Activated B cell treated with CpG ODN at 0.5 μM for 24 hours (primary cell): ENCODE results near the gene CCDC159. TPM values are rescaled to one million over a fixed set of nuclear protein-coding genes. Genes with fewer than 3 reads are reported as not detected.
A peak's percentile ranks its signal among the peaks of the same experiment; 100 is the strongest.
"Not testable (repeated sequence)": the region's sequence is repeated elsewhere in the genome, so short reads cannot be mapped to it uniquely, and the experiment has no call there.

Experiments used
- ATAC-seq: fragments of 200-7000 bp; cut with Tn5 transposase; one replicate; pipeline ENCODE4 v1.10.0; 2021; ENCODE audit warnings: low read depth, mild to moderate bottlenecking, moderate library complexity
- CTCF ChIA-PET: fragments of 350-600 bp; sonication (Branson Sonifier 250); formaldehyde crosslinking; loops from one replicate; lab custom pipeline; 2021; ENCODE audit warnings: antibody characterized with exemption; lab: Charles Lee
- POLR2A ChIA-PET: fragments of 350-600 bp; sonication (Branson Sonifier 250); formaldehyde crosslinking; loops from one replicate; lab custom pipeline; 2021; ENCODE audit warnings: antibody characterized with exemption; lab: Charles Lee
- DNase-seq: peaks from one replicate; pipeline ENCODE4 v3.0.0; 2022
- H3K27ac Mint-ChIP-seq: one replicate; pipeline ENCODE4 v1.8.0; 2020; ENCODE audit warnings: mixed read lengths
- H3K27me3 Mint-ChIP-seq: one replicate; pipeline ENCODE4 v1.8.0; 2021; ENCODE audit warnings: mixed read lengths
- H3K36me3 Mint-ChIP-seq: one replicate; pipeline ENCODE4 v1.8.0; 2021; ENCODE audit warnings: low read depth, mixed read lengths
- H3K4me1 Mint-ChIP-seq: one replicate; pipeline ENCODE4 v1.8.0; 2021; ENCODE audit warnings: mixed read lengths
- H3K4me3 Mint-ChIP-seq: one replicate; pipeline ENCODE4 v1.8.0; 2020; ENCODE audit warnings: mild to moderate bottlenecking, mixed read lengths
- H3K9me3 Mint-ChIP-seq: one replicate; pipeline ENCODE4 v1.8.0; 2020; ENCODE audit warnings: mixed read lengths
- intact Hi-C: fragments of 100-400 bp; cut with micrococcal nuclease; formaldehyde crosslinking; loops from one replicate; pipeline ENCODE4 v1.15.1; 2024
- total RNA-seq: library from RNA; stranded (reverse); gene quantifications from 2 replicates; pipeline ENCODE4 v1.2.3, GENCODE V29; 2022
- TF ChIP-seq, protein P1 (sequence below): fragments of 200-600 bp; IDR thresholded peaks from one replicate; pipeline ENCODE4 v1.8.0; 2022; ENCODE audit warnings: antibody characterized with exemption, mild to moderate bottlenecking

The CCDC159 gene
- total RNA-seq, 1 donor from 2014 or later: 32.1 TPM

DNA sequence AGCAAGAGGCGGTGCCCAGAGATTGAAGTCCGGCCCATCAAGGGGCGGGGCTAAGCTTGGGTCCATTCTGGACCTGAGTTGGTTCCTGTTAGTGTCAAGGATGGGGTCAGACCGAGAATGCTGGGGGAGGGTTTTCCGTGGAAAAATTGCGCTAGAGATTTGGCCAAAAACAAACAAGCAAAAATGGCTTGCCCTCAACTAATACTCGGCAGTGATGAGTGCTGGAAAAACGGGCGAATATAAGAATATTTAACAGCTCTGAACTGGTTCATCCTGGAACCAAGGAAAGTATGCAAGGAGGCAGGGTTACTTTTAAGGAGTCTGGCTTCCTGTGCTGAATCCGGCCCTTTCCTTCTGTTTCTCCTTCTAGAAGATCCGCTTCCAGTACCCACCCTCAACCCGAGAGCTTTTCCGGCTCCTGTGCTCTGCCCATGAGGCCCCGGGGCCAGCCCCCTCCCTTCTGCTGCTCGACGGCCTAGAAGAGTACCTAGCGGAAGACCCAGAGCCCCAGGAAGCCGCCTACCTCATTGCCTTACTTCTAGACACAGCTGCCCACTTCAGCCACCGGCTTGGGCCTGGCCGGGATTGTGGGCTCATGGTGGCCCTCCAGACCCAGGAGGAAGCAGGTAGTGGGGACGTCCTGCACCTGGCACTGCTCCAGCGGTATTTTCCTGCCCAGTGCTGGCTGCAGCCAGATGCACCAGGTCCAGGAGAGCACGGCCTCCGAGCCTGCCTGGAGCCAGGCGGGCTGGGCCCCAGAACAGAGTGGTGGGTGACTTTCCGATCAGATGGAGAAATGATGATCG, 29.0 kb downstream of the CCDC159 start:
- intact Hi-C loops: loop anchor here (1.0 kb wide), 3 partner anchors 8 to 60 kb away; partner anchors contain the start of genes ODAD3 and PRKCSH
- peak; percentile 46 for DNase-seq
- Mint-ChIP-seq H3K27ac (no peak overlapping the region), H3K4me3 (no peak overlapping the region), H3K9me3 (no peaks in the 10 kb centered on the region), H3K27me3 (no peaks in the 10 kb centered on the region), H3K4me1 (peaks cover 22% of the 10 kb centered on the region), H3K36me3 (peaks cover 16% of the 10 kb centered on the region)
- TF ChIP-seq, protein P1, sequence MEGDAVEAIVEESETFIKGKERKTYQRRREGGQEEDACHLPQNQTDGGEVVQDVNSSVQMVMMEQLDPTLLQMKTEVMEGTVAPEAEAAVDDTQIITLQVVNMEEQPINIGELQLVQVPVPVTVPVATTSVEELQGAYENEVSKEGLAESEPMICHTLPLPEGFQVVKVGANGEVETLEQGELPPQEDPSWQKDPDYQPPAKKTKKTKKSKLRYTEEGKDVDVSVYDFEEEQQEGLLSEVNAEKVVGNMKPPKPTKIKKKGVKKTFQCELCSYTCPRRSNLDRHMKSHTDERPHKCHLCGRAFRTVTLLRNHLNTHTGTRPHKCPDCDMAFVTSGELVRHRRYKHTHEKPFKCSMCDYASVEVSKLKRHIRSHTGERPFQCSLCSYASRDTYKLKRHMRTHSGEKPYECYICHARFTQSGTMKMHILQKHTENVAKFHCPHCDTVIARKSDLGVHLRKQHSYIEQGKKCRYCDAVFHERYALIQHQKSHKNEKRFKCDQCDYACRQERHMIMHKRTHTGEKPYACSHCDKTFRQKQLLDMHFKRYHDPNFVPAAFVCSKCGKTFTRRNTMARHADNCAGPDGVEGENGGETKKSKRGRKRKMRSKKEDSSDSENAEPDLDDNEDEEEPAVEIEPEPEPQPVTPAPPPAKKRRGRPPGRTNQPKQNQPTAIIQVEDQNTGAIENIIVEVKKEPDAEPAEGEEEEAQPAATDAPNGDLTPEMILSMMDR: no peak
- ChIA-PET POLR2A (interaction anchor here (0.5 to 3.5 kb wide), 39 partner anchors 8 to 1582 kb away, joined by 3 to 65 read pairs (median 4); partner anchors contain the start of genes CCDC159, ECSIT, ELAVL3 and EPOR), CTCF (interaction anchor here (0.6 to 2.9 kb wide), 7 partner anchors 8 to 184 kb away, joined by 3 to 16 read pairs (median 4); partner anchors contain the start of genes CCDC159, ECSIT, ELOF1 and EPOR)
- ATAC-seq: peak; percentile 23

DNA sequence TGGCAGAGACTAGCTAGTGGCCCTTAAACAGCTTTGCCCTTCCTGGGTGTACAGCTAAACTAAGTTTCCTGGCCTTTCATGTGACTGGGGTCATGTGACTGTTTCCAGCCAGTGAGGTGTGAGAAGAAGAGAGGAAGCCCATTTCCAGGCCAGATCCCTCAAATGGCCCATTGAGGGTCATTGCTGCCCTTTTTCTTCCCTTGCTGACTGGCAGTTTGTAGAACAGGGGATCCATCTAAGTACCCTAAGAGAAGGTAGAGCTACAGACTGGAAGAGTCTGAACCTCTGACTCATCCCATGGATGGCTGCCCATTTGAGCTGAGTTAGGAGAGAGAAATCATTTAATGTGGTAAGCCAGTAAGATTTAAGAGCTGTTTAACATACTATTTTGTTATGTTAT, 30.9 kb downstream of the CCDC159 start:
- H3K36me3 Mint-ChIP-seq: peaks cover 8% of the 10 kb centered on the region
- CTCF ChIA-PET: interaction anchor here (0.6 to 1.6 kb wide), 4 partner anchors 106 to 812 kb away, joined by 3 to 8 read pairs (median 3); no protein-coding TSS in a partner anchor
- no peaks in the 10 kb centered on the region for H3K27me3 Mint-ChIP-seq
- no peak for DNase-seq
- H3K27ac Mint-ChIP-seq: peak overlapping the region; percentile 72
- H3K4me1 Mint-ChIP-seq: peaks cover 37% of the 10 kb centered on the region
- no peaks in the 10 kb centered on the region for H3K9me3 Mint-ChIP-seq
- ATAC-seq: no peak
- intact Hi-C loops: loop anchor here (1.0 kb wide), 1 partner anchor 22 kb away; the partner anchor contains the start of gene PLPPR2
- TF ChIP-seq, protein P1: no peak
- peak overlapping the region; percentile 54 for H3K4me3 Mint-ChIP-seq
- POLR2A ChIA-PET: interaction anchor here (0.7 to 3.5 kb wide), 5 partner anchors 31 to 1390 kb away, joined by 3 to 35 read pairs (median 3); partner anchors contain the start of genes CCDC159, ODAD3, PRKCSH and TMEM205

DNA sequence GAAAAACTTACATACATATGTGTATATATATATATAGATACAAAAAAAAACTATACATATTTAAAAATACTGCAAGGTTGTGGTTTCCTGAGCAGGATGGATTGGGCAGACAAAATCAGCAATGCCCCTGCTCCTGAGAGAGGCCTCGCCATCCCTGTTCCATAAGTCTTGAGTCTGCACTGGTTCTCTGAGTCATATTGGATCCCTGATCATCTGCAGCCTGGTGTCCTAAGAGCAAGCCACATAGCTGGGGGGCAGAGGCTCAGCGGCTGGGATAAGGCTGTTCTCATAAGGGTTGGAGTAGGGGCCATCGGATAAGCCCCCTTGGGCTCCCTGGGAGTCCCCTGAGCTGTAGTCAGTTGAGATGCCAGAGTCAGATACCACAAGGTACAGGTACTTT, 31.4 kb downstream of the CCDC159 start:
- intact Hi-C loops: loop anchor here (1.0 kb wide), 1 partner anchor 22 kb away; the partner anchor contains the start of gene PLPPR2
- Mint-ChIP-seq H3K36me3 (peaks cover 8% of the 10 kb centered on the region), H3K27ac (no peak overlapping the region), H3K9me3 (no peaks in the 10 kb centered on the region), H3K27me3 (no peaks in the 10 kb centered on the region), H3K4me3 (no peak overlapping the region), H3K4me1 (peaks cover 40% of the 10 kb centered on the region)
- CTCF ChIA-PET: interaction anchor here (1.4 to 1.6 kb wide), 2 partner anchors 105 to 134 kb away, joined by 3 to 8 read pairs; no protein-coding TSS in a partner anchor
- no peak for ATAC-seq
- POLR2A ChIA-PET: interaction anchor here (1.2 kb wide), 1 partner anchor 105 kb away, joined by 3 read pairs; no protein-coding TSS in a partner anchor
- TF ChIP-seq, protein P1: no peak
- DNase-seq: no peak

DNA sequence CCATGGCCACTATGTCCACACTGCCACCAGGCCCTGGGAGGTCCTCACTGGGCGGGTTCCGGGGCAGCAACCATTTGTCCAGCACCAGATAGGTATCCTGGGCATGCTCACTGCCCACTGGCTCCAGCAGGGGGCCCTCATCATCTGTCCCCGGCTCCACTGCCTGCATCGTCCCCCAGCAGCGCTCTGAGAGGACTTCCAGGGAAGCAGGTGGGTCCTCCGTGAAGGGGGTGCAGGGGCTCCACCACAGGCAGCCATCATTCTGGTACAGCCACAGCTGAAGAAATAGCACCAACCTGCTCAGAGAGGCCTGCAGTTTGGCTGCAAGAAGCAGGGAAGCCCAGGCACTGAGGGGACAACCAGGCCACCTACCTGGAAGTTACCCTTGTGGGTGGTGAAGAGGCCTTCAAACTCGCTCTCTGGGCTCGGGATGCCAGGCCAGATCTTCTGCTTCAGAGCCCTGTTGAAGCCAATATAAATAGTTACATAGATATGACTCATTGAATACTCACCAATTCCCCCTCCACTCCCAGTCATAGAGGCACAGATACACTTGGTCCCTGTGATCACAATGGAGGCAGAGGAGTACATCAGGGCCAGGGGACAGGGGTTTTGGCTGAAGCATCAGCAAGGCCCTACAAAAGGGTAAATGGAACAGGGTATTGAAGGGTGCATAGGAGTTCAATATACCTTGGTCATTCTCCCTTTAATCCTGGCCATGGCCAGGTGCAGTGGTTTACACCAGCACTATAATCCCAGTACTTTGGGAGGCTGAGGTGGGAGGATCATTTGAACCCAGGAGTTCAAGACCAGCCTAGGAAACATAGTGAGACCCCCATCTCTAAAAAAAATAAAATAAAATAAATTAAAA, 32.2 kb downstream of the CCDC159 start:
- DNase-seq (no peak), ATAC-seq (no peak)
- Mint-ChIP-seq H3K9me3 (no peaks in the 10 kb centered on the region), H3K4me3 (no peak overlapping the region), H3K27ac (no peak overlapping the region), H3K36me3 (peaks cover 8% of the 10 kb centered on the region), H3K4me1 (peaks cover 42% of the 10 kb centered on the region), H3K27me3 (no peaks in the 10 kb centered on the region)
- CTCF ChIA-PET: interaction anchor here (1.6 kb wide), 1 partner anchor 104 kb away, joined by 8 read pairs; no protein-coding TSS in a partner anchor
- intact Hi-C loops: no loop called here
- POLR2A ChIA-PET: no interaction called here
- TF ChIP-seq, protein P1: no peak

DNA sequence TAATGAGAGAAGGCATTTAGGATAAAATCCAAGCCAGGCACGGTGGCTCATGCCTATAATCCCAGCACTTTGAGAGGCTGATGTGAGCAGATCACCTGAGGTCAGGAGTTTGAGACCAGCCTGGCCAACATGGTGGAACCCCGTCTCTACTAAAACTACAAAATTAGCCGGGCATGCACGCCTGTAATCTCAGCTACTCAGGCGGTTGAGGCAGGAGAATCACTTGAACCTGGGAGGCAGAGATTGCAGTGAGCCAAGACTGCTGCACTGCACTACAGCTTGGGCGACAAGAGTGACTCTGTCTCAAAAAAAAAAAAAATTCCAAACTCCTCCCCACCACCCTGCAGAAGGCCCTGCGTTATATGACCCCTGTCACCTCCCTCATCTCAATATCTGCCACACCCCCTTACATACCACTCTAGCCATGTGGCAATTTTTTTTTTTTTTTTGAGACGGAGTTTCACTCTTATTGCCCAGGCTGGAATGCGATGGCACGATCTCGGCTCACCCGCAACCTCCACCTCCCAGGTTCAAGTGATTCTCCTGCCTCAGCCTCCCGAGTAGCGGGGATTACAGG, 33.0 kb downstream of the CCDC159 start:
- POLR2A ChIA-PET, H3K36me3 Mint-ChIP-seq, H3K27me3 Mint-ChIP-seq, ATAC-seq, H3K4me3 Mint-ChIP-seq, intact Hi-C loops, H3K9me3 Mint-ChIP-seq, H3K27ac Mint-ChIP-seq, DNase-seq: not testable (repeated sequence)
- H3K4me1 Mint-ChIP-seq: peaks cover 44% of the 10 kb centered on the region
- CTCF ChIA-PET: interaction anchor here (1.0 to 2.7 kb wide), 4 partner anchors 27 to 103 kb away, joined by 3 to 27 read pairs (median 10); partner anchors contain the start of gene ELAVL3
